Tibial nerve (tissue), 4 donors: ENCODE results near the gene FCN3. TPM values are rescaled to one million over a fixed set of nuclear protein-coding genes. Genes with fewer than 3 reads are reported as not detected.

Source experiments
- DNase-seq, 2 donors: peaks; one replicate each; pipeline ENCODE4 v3.0.0-alpha.2; 2019; ENCODE audit warnings: low spot score in 2 of 2
- H3K27ac ChIP-seq, 4 donors: fragments of 200-600 bp; sonication (generic) in 3 of 4; one replicate each; pipeline ENCODE4 v1.5.1; 2017 to 2019; ENCODE audit warnings: mild to moderate bottlenecking in 1 of 4
- H3K27me3 ChIP-seq, 2 donors: fragments of 200-600 bp; sonication (generic) in 1 of 2; one replicate each; pipeline versions ENCODE4 v1.5.1 to v1.6.0; 2017 to 2019
- H3K36me3 ChIP-seq, 3 donors: fragments of 200-600 bp; sonication (generic); one replicate each; pipeline ENCODE4 v1.5.1; 2018 to 2019
- H3K4me1 ChIP-seq, 4 donors: fragments of 200-600 bp; sonication (generic) in 3 of 4; one replicate each; pipeline ENCODE4 v1.5.1; 2017 to 2019
- H3K4me3 ChIP-seq, 4 donors: fragments of 200-600 bp; sonication (generic) in 3 of 4; one replicate each; pipeline ENCODE4 v1.5.1; 2017 to 2019; ENCODE audit warnings: mild to moderate bottlenecking in 1 of 4, moderate library complexity in 1 of 4
- H3K9me3 ChIP-seq, 4 donors: fragments of 200-600 bp; sonication (generic) in 3 of 4; one replicate each; pipeline ENCODE4 v1.5.1; 2017 to 2019
- CTCF ChIP-seq, 5 experiments: fragments of 200-600 bp in 3 of 5; fragments of 450-650 bp in 2 of 5; sonication (generic) in 3 of 5; IDR thresholded peaks; one replicate each; pipeline ENCODE4 v1.5.1; 2016 to 2019; ENCODE audit warnings: antibody characterized with exemption in 5 of 5, mild to moderate bottlenecking in 3 of 5, moderate library complexity in 2 of 5
- EP300 ChIP-seq, 2 donors: sonication (generic); formaldehyde crosslinking; IDR thresholded peaks; one replicate each; pipeline ENCODE4 v1.6.1; 2017; ENCODE audit warnings: antibody characterized with exemption in 2 of 2, mild to moderate bottlenecking in 1 of 2
- POLR2A ChIP-seq, 2 donors: fragments of 450-650 bp; IDR thresholded peaks; one replicate each; pipeline ENCODE4 v1.6.1; 2017; ENCODE audit warnings: antibody characterized with exemption in 2 of 2, mild to moderate bottlenecking in 2 of 2, moderate library complexity in 2 of 2
- WGBS, 2 donors: methylation state at CpG; one replicate each; pipeline ENCODE4 v1.1.5; 2018; 5-methylcytosine and 5-hydroxymethylcytosine counted together
- total RNA-seq, 4 donors: library from RNA; depleted of rRNA; stranded (reverse); fragments of >200 nt; gene quantifications; one replicate each; pipeline ENCODE4 v1.1.0, GENCODE V29; 2016

FCN3 gene
- total RNA-seq, 4 donors from 2014 or later, result 2.5 to 8.7 (median 3.7) TPM; not detected in 1

- Histone ChIP-seq H3K9me3 (no peaks in the 10 kb centered on the region), H3K27me3 (no peaks in the 10 kb centered on the region), H3K36me3 (peaks cover 0 to 37% (median 6%) of the 10 kb centered on the region in 3 donors), H3K4me1 (peaks cover 0 to 52% (median 33%) of the 10 kb centered on the region in 4 donors), H3K27ac (peak overlapping the region; percentile 95 to 100 (median 97)), H3K4me3 (peak overlapping the region; percentile 66 to 82 (median 74))
- WGBS, 2 donors, result 0 to 3% methylated on average over 15 to 16 of the region's 30 CpGs
- TF ChIP-seq CTCF (IDR thresholded peaks at IDR 0.05) (no peak), EP300 (IDR thresholded peaks at IDR 0.05) (no peak), POLR2A (IDR thresholded peaks at IDR 0.05) (peak in 1 of 2 donors; percentile 35)
- DNase-seq, result peak; percentile 80 to 86
These were observed 8.6 kb downstream of the FCN3 start for GRCh38 chr1:27366113-27366410.

GRCh38 chr1:27365372-27366112 lies 9.1 kb downstream of the FCN3 start:
- Histone ChIP-seq H3K27me3 (no peaks in the 10 kb centered on the region), H3K36me3 (peaks cover 0 to 43% (median 6%) of the 10 kb centered on the region in 3 donors), H3K4me1 (peaks cover 0 to 56% (median 35%) of the 10 kb centered on the region in 4 donors), H3K27ac (peak overlapping the region; percentile 95 to 100 (median 97)), H3K4me3 (peak overlapping the region; percentile 66 to 82 (median 74)), H3K9me3 (no peaks in the 10 kb centered on the region)
- WGBS, 2 donors, result 1 to 2% methylated on average over 25 to 40 of the region's 40 CpGs
- DNase-seq, result peak; percentile 89 to 93
- TF ChIP-seq CTCF (IDR thresholded peaks at IDR 0.05) (no peak), EP300 (IDR thresholded peaks at IDR 0.05) (peak in 1 of 2 donors; percentile 93), POLR2A (IDR thresholded peaks at IDR 0.05) (peak; percentile 67 to 82)

GRCh38 chr1:27364696-27365371 lies 9.8 kb downstream of the FCN3 start:
- TF ChIP-seq CTCF (IDR thresholded peaks at IDR 0.05), result no peak
- no peak for TF ChIP-seq EP300 (IDR thresholded peaks at IDR 0.05)
- no peak for TF ChIP-seq POLR2A (IDR thresholded peaks at IDR 0.05)
- Histone ChIP-seq H3K9me3 (no peaks in the 10 kb centered on the region), H3K27me3 (no peaks in the 10 kb centered on the region), H3K4me1 (peaks cover 0 to 63% (median 36%) of the 10 kb centered on the region in 4 donors), H3K27ac (peak overlapping the region; percentile 95 to 100 (median 97)), H3K4me3 (peak overlapping the region; percentile 66 to 82 (median 74)), H3K36me3 (peaks cover 0 to 49% (median 6%) of the 10 kb centered on the region in 3 donors)
- no peak for DNase-seq
- 74 to 75% methylated on average over 8 to 10 of the region's 11 CpGs for WGBS, 2 donors

GRCh38 chr1:27363766-27364695 lies 10.6 kb downstream of the FCN3 start:
- Histone ChIP-seq H3K36me3 (peaks cover 0 to 57% (median 6%) of the 10 kb centered on the region in 3 donors), H3K4me3 (peak overlapping the region in 1 of 4 donors; percentile 82), H3K9me3 (no peaks in the 10 kb centered on the region), H3K4me1 (peaks cover 0 to 58% (median 34%) of the 10 kb centered on the region in 4 donors), H3K27me3 (no peaks in the 10 kb centered on the region), H3K27ac (peak overlapping the region in 1 of 4 donors; percentile 100)
- 77 to 79% methylated on average over 17 to 24 of the region's 26 CpGs for WGBS, 2 donors
- DNase-seq, result no peak
- TF ChIP-seq CTCF (IDR thresholded peaks at IDR 0.05), result no peak
- no peak for TF ChIP-seq POLR2A (IDR thresholded peaks at IDR 0.05)
- TF ChIP-seq EP300 (IDR thresholded peaks at IDR 0.05), result no peak
